ENCODE measurements around the gene DELE1.
"Not testable (repeated sequence)": the region's sequence is repeated elsewhere in the genome, so short reads cannot be mapped to it uniquely, and the experiment has no call there.

Gene DELE1

GRCh38 chr5:141889282-141889871 lies 34.3 kb upstream of the DELE1 start:
- no peak for DNase-seq (ENCODE audit: extremely low read depth in 1 of 2, low read depth in 1 of 2)

DNA sequence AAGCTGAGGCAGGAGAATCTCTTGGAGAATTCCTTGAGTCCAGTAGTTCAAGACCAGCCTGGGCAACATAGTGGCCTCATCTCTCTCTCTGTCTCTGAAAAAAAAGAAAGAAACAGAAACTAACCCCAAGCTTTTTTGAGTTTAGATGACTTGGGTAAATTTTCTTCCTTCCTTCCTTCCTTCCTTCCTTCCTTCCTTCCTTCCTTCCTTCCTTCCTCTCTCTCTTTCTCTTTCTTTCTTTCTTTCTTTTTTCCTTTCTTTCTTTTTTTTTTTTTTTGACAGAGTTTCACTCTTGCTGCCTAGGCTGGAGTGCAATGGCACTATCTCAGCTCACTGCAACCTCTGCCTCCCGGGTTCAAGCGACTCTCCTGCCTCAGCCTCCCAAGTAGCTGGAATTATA lies 33.2 kb upstream of the DELE1 start:
- DNase-seq (ENCODE audit: extremely low read depth in 1 of 2, low read depth in 1 of 2) = not testable (repeated sequence)

- DNase-seq (ENCODE audit: extremely low read depth in 1 of 2, low read depth in 1 of 2) = no peak
These were observed 26.2 kb upstream of the DELE1 start for GRCh38 chr5:141897425-141897824.

DNA sequence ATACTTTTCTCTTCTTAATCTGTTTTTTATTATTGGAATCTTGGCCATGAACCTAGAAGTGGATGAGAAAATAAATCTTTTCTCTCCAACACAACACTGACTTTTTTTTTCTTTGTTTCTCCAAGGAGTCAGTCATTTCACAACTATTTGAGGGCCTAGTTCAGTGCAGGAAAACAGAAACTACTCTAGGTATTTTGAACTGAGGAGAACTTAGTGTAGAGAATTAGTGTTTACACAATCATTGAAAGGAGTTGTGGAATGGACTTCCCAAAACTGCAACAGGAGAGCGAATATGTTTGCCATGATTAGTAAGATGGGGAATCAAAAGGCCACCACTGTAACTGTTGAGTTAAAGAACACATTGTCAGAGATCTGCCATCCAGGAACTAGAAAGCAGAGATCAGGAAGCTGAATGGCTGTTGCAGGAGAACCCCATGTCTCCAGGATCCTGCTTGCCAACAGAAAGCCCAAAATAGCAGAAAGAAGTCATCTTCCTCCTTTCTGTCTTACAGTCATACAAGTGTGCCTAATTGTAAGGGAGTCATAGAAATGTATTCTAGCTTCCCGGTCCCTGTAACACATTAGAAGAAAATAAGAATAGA lies 25.1 kb upstream of the DELE1 start:
- DNase-seq (ENCODE audit: extremely low read depth in 1 of 2, low read depth in 1 of 2) = no peak

DNA sequence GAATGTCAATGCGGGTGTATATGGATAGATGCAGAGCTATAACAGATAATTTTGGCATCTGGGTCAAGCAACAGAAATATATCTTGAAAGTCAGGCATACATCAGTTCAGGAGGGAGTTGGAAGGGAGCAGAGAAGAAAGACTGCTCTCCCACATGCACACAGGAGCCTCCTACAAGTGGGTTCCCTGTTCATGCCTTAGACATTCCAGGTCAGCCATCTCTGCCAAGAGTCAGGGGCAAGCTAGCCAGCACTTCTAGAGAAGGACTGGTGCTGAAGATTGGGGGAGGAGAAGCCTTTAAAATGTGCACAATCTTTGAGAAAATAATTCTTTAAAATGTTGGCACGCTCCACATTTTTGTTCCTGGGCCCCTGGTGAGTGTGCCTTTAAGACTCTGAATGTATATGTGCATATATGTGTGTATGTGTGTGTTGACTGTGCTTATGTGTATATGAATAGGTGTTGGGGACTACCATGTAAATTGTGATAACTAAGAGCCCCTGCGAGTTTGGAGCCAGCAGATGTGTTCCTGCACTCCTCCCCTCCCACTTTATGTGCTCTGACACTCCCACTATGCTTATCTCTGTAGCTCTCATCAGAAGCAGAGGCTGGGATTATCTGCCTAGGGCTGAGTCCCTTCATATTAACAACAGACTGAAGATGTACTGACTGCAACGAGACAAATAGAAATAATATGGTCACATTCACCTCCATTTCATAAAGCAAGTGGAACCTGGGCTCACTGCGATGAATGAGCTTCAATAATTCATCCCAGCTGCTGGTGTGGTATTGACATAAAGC lies 21.5 kb upstream of the DELE1 start:
- no peak for DNase-seq (ENCODE audit: extremely low read depth in 1 of 2, low read depth in 1 of 2)

DNA sequence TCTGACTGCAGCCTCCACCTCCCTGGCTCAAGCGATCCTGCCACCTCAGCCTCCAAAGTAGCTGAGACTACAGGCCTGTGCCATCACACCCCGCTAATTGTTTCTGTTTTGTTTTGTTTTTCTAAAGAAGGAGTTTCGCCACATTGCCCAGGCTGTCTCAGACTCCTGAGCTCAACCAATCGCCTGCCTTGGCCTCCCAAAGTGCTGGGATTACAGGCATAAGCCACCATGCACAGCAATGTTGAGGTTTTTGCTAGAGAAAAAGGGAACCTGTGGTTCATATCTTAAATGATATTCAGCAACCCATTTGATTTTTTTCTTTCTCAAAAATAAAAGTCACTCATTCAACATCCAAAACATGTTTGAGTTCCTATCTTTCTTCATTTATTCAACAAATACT lies 20.4 kb upstream of the DELE1 start:
- DNase-seq (ENCODE audit: extremely low read depth in 1 of 2, low read depth in 1 of 2) = no peak

GRCh38 chr5:141904551-141904950 lies 19.1 kb upstream of the DELE1 start:
- DNase-seq (ENCODE audit: extremely low read depth in 1 of 2, low read depth in 1 of 2) = no peak

DNA sequence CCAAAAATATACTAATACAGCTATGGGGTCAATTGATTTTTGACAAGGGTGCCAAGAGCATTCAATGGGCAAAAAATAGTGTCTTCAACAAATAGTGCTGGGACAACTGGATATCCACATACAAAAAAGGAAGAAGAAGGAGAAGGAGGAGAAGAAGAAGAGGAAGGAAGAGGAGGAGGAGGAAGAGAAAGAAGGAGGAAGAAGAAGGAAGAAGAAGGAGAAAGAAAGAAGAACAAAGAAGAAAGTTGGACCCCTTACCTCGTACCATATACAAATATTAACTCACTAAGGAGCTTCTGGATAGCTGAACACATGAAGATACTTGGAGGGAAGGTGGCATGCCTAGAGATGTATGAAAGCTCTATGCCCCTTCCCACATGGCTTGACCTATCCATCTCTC lies 17.2 kb upstream of the DELE1 start:
- DNase-seq (ENCODE audit: extremely low read depth in 1 of 2, low read depth in 1 of 2) = no peak

DNA sequence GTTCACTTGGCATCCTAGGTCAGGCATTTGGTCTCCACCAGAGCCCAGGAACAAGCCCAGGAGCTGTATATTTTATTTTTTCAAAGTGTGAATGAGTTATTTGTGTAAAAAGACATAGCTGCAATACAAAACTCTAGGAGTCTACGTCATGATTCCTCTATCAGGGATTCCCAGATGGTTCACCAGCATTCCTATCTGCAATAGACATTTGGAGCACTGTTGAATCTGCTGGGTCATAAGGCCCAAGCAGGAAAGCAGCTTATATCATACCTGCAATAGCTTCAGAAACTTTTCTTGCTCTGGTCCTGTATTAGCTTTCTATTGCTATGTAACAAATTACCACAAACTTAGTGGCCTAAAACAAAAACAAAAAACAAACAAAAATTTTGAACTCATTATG lies 16.7 kb upstream of the DELE1 start:
- DNase-seq (ENCODE audit: extremely low read depth in 1 of 2, low read depth in 1 of 2) = no peak

GRCh38 chr5:141908796-141909195 lies 14.9 kb upstream of the DELE1 start:
- no peak for DNase-seq (ENCODE audit: extremely low read depth in 1 of 2, low read depth in 1 of 2)

- no peak for DNase-seq (ENCODE audit: extremely low read depth in 1 of 2, low read depth in 1 of 2)
These were observed 14.5 kb upstream of the DELE1 start for GRCh38 chr5:141909212-141909611.

DNA sequence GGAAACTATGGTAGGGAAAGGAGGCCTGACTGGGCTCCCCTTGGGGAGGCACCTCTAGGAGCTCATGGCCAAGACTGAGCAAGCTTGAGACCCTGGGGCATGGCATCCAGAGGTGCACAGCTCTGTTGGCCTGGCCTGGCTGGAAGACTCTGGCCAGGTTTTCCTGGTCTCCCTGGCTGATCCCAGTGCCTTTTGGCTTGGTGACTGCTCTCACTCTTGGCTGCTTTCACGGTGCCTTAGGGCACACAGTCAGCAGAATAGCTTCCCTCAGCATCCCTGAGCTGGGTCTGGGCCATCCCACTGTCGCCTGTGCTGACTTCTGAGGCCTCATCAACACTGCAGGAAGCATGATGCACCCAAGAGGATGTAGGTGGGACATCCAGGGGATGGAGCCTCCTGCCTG lies 13.4 kb upstream of the DELE1 start:
- DNase-seq (ENCODE audit: extremely low read depth in 1 of 2, low read depth in 1 of 2) = no peak

- no peak for DNase-seq (ENCODE audit: extremely low read depth in 1 of 2, low read depth in 1 of 2)
These were observed 10.0 kb upstream of the DELE1 start for GRCh38 chr5:141913560-141914198.

GRCh38 chr5:141914199-141914743 lies 9.4 kb upstream of the DELE1 start:
- DNase-seq (ENCODE audit: extremely low read depth in 1 of 2, low read depth in 1 of 2) = no peak

GRCh38 chr5:141914797-141915196 lies 8.9 kb upstream of the DELE1 start:
- no peak for DNase-seq (ENCODE audit: extremely low read depth in 1 of 2, low read depth in 1 of 2)

- no peak for DNase-seq (ENCODE audit: extremely low read depth in 1 of 2, low read depth in 1 of 2)
These were observed 7.8 kb upstream of the DELE1 start for GRCh38 chr5:141915881-141916336.

- no peak for DNase-seq (ENCODE audit: extremely low read depth in 1 of 2, low read depth in 1 of 2)
These were observed 7.1 kb upstream of the DELE1 start for GRCh38 chr5:141916522-141916921.

GRCh38 chr5:141917760-141918159 lies 5.9 kb upstream of the DELE1 start:
- no peak for DNase-seq (ENCODE audit: extremely low read depth in 1 of 2, low read depth in 1 of 2)

- DNase-seq (ENCODE audit: extremely low read depth in 1 of 2, low read depth in 1 of 2) = no peak
These were observed 4.2 kb upstream of the DELE1 start for GRCh38 chr5:141919218-141920119.

GRCh38 chr5:141920771-141921170 lies 2.9 kb upstream of the DELE1 start:
- DNase-seq (ENCODE audit: extremely low read depth in 1 of 2, low read depth in 1 of 2) = no peak

Data from stimulated activated CD8-positive, alpha-beta memory T cell treated with anti-CD3 and anti-CD28 coated beads, Interleukin-7, amount 100 ng/mL, for 48 hours (primary cell).